GM12875 (cell line): ENCODE measurements around the gene NOTCH3.

Experiments used
- H3K4me3 ChIP-seq: one replicate; pipeline ENCODE4 v1.5.1; 2011; ENCODE audit warnings: low read depth, low read length, control low read depth
- CTCF ChIP-seq: IDR thresholded peaks from 2 replicates; pipeline ENCODE4 v1.5.1; 2011; ENCODE audit warnings: low read depth, mild to moderate bottlenecking, control low read depth, inconsistent platforms, low read length, moderate library complexity, borderline replicate concordance; ENCODE audit not compliant: insufficient read depth

NOTCH3 gene

GRCh38 chr19:15126131-15126910, 74.5 kb downstream of the NOTCH3 start:
- no peak overlapping the region for H3K4me3 ChIP-seq
- no peak for TF ChIP-seq CTCF

GRCh38 chr19:15125232-15126067, 75.3 kb downstream of the NOTCH3 start:
- no peak for TF ChIP-seq CTCF

GRCh38 chr19:15124572-15125231, 76.1 kb downstream of the NOTCH3 start:
- no peak for TF ChIP-seq CTCF
- H3K4me3 ChIP-seq: peak overlapping the region; percentile 85

More at GRCh38 chr19:15125232-15126067, 75.3 kb downstream of the NOTCH3 start:
- peak overlapping the region; percentile 85 for H3K4me3 ChIP-seq

- TF ChIP-seq CTCF: no peak
- H3K4me3 ChIP-seq: no peak overlapping the region
Measured at GRCh38 chr19:15123900-15124299, 76.9 kb downstream of the NOTCH3 start.

GRCh38 chr19:15123031-15123890, 77.5 kb downstream of the NOTCH3 start:
- no peak for TF ChIP-seq CTCF
- no peak overlapping the region for H3K4me3 ChIP-seq

GRCh38 chr19:15122331-15123030, 78.3 kb downstream of the NOTCH3 start:
- no peak for TF ChIP-seq CTCF
- H3K4me3 ChIP-seq: no peak overlapping the region
